GM21528 (cell line): Measurements from ENCODE around the gene FOSL1.
"Not testable (repeated sequence)": the region's sequence is repeated elsewhere in the genome, so short reads cannot be mapped to it uniquely, and the experiment has no call there.

Source experiments
- ATAC-seq: cut with Tn5 transposase; IDR thresholded peaks from one replicate; pipeline ENCODE4 v1.9.1; 2021; ENCODE audit warnings: mild to moderate bottlenecking, moderate library complexity; ENCODE audit not compliant: unreplicated experiment, low FRiP score

Gene FOSL1

GRCh38 chr11:65854852-65855837 lies 45.0 kb downstream of the FOSL1 start:
- ATAC-seq = no peak

DNA sequence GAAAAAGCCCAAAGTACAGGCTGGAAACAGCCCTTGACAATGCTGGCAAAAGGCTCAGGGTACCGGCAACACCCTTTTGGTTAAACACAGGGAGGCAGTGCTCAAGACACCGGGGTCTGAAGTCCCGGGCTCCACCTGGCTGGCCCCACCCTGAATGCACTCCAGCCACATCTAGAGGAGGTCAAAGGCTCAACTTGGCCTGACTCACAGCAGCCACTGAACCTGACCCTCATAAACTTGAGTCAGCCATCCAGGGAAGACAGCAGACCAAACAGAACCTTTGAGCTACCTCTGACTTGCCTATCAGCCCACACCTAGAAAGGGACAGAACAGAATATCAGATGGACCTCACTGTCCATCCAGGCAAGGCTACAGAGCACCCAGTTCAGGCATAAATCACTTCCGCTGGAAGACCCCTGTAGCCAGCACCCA lies 46.0 kb downstream of the FOSL1 start:
- no peak for ATAC-seq

GRCh38 chr11:65853246-65853979 lies 46.8 kb downstream of the FOSL1 start:
- ATAC-seq = no peak

- no peak for ATAC-seq
Measured at GRCh38 chr11:65852508-65853245, 47.5 kb downstream of the FOSL1 start.

DNA sequence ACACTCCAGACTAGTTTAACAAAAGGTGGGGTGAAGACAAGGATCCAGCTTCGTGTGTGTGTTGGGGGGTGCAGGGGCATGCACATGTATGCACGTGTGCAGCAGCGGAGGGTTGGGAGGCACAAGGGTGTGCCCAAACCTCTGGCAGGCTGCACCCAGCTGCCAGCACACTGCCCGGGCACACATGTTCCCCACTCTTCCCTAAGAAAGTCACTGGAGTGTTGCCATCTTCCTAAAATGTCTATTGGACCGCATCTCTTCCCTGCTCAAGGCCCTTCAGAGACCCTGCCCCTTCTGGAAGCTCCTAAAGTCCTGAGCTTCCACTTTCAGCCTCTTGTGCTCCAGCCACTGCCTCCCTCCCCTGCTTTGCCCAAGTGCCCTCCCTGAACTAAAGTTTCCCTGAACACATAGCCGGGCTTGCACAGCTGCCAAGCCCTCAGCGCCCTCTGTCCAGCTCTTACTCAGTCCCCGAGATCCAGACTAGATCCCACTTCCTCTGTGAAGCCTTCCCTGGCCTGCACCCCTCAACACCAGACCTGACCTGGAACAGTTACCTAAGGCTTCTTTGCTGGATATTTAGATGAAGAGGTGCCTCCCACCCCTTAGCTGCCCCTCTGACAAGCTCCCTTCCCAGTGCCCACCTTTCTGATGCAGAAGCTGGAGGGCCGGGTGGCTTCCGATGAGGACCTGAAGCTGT lies 48.2 kb downstream of the FOSL1 start:
- no peak for ATAC-seq

DNA sequence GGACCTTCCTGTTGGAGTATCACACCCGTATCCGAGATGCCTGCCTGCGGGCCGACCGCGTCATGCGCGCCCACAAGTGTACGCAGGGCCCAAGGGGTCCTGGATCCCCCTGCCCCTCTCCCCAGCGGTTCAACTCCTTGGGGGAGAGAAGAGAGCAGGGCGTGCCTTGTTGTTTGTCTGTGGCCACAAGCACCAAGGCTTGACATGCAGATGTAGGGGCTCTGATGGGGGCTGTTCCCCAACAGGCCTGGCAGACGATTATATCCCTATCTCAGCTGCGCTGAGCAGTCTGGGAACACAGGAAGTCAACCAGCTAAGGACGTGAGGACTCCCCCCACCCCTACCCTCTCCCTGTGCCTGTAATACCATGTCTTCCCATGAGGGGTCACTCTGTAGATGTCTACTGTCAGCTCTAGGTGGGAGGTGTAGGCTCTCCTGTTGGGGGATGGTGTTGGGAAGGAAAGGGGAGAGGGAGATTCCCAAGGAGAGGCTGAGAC lies 49.1 kb downstream of the FOSL1 start:
- ATAC-seq = no peak

GRCh38 chr11:65850217-65851082 lies 49.7 kb downstream of the FOSL1 start:
- ATAC-seq = no peak

GRCh38 chr11:65849771-65850216 lies 50.4 kb downstream of the FOSL1 start:
- no peak for ATAC-seq

DNA sequence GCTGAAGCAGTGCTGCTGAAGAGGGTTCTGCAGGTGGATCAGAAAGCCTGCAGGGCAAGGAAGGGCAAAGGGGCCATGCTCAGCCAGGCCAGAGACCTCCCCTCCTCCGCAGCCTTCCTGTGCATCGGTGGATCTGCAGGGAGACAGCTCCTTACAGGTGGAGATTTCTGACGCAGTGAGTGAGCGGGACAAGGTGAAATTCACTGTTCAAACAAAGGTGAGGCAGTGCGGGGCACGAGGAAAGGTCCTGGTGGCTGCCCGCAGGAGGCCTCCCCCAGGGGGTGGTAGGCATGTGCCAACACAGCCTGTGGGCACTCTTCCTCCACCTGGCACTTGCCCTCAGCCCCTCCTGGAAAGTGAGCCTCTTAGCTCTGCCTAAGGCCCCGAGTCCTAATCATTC lies 50.8 kb downstream of the FOSL1 start:
- no peak for ATAC-seq

GRCh38 chr11:65848693-65849092 lies 51.5 kb downstream of the FOSL1 start:
- ATAC-seq = not testable (repeated sequence)

DNA sequence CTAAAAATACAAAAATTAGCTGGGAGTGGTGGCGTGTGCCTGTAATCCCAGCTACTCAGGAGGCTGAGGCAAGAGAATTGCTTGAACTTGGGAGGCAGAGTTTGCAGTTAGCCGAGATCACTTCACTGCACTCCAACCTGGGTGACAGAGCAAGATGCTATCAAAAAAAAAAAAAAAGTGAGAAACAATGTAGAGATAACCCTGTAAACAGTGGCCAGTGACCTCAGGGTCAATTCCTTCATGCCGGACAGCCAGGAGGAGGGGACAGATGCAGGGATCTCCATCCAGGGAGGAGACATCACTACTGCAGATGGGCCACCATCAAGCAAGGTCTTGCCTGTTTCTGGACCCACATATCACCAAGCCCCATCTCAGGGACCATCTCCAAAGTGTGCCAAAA lies 52.4 kb downstream of the FOSL1 start:
- ATAC-seq = no peak

- ATAC-seq = no peak
Measured at GRCh38 chr11:65844231-65844872, 55.8 kb downstream of the FOSL1 start.

DNA sequence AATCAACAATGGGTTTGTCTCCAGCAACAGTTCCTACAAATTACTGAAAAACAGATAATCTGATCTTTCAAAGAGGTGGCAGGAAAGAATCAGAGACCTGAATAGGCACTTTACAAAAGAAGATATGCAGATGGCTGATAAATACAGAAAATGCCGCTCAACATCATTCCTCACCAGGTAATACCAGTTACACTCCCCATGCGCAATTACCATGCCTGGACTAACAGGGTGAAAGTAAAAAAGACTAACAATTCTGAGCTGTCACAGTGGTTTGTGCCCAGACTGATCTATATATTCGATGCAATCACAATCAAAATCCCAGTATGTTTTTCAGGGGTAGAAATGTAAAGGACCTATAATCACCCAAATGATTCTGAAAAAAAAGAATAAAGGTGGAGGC lies 56.4 kb downstream of the FOSL1 start:
- ATAC-seq = no peak

- no peak for ATAC-seq
Measured at GRCh38 chr11:65842144-65842543, 58.0 kb downstream of the FOSL1 start.
